ENCODE data around the gene PGAP6. TPM values are rescaled to one million over a fixed set of nuclear protein-coding genes. Genes with fewer than 3 reads are reported as not detected.
"Not testable (repeated sequence)": the region's sequence is repeated elsewhere in the genome, so short reads cannot be mapped to it uniquely, and the experiment has no call there.

Gene PGAP6
- total and polyA plus RNA-seq, 2 of the 13 experiments (the other 11 are each of a cell fraction or from before 2014, with no cell fraction given), result 52.7 to 136 TPM

DNA sequence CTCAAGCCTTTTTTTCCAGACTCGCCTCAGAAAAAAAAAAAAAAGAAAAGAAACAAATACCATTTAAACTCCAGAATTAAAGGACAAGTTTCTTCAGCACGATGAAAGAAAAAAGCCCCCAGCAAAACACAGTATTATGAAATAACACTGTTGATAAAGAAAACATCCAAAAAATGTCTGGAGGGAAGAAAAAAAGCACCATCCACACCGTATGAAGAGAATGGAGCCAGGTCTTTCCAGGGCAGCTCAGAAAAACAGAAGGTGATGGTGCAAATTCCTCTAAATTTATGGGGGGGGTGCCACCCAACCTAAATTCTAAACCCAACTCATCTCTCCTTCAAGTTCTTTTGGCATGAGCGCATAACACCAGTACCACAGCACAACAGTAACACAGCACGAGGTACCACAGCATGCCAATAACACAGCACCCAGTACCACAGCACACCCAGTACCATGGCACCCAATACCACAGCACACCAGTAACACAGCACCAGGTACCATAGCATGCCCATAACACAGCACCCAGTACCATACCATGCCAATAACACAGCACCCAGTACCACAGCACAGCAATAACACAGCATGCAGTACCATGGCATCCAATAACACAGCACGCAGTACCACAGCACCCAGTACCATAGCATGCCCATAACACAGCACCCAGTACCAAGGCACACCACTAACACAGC lies 48.2 kb downstream of the PGAP6 start:
- Histone ChIP-seq H3K27ac (ENCODE audit: extremely low read length, insufficient read depth, low read length) (no peak overlapping the region), H2AFZ (ENCODE audit: low read length) (no peak overlapping the region), H3K9ac (ENCODE audit: insufficient read depth, low read depth, low read length) (no peak overlapping the region), H3K4me1 (ENCODE audit: insufficient read depth, low read length) (peaks cover 70% of the 10 kb centered on the region), H3K4me2 (ENCODE audit: low read depth, low read length) (no peak overlapping the region), H3K4me3 (replicated peaks in 1 of 3; ENCODE audit: insufficient read depth in 1 of 3, low read depth in 2 of 3, low read length in 3 of 3) (no peak overlapping the region), H3K9me3 (ENCODE audit: low read length) (no peaks in the 10 kb centered on the region), H3K27me3 (ENCODE audit: control insufficient read depth in 1 of 2, insufficient read depth in 2 of 2, low read length in 2 of 2) (no peaks in the 10 kb centered on the region), H3K36me3 (replicated peaks in 1 of 2; ENCODE audit: control insufficient read depth in 1 of 2, insufficient read depth in 2 of 2, low read length in 2 of 2) (peaks cover 0 to 2% of the 10 kb centered on the region in 2 experiments; a peak in 1 of 5 replicates), H3K79me2 (ENCODE audit: insufficient read depth, low read length) (peaks cover 87% of the 10 kb centered on the region), H4K20me1 (ENCODE audit: insufficient read depth, low read length) (peaks cover 42% of the 10 kb centered on the region)
- ChIA-PET POLR2A (interaction anchor here (0.7 kb wide), 1 partner anchor 12 kb away, joined by 3 read pairs; no protein-coding TSS in a partner anchor), CTCF (ENCODE audit: low intra/inter-chr PET ratio, low total read pairs) (no interaction called here)
- intact Hi-C loops (cut with micrococcal nuclease; ENCODE audit: unreplicated experiment) (no loop called here), in situ Hi-C loops (cut with HindIII; ENCODE audit: extremely low pct_ligation_motif_present, low pct_unique_long_range_greater_than_20kb) (no loop called here)
- BruUV-seq (replicated peaks), result no TSS peak
- ATAC-seq (no peak), DNase-seq (ENCODE audit: low spot score) (no peak), FAIRE-seq (no peak)
- no peak for TF ChIP-seq CBX2 (IDR thresholded peaks at IDR 0.05; ENCODE audit: low read depth, low read length)
- no peak for TF ChIP-seq CBX2 (CRISPR knock-in tag; IDR thresholded peaks at IDR 0.05; ENCODE audit: low read depth)
- no peak for TF ChIP-seq ZFX (CRISPR knock-in tag; IDR thresholded peaks at IDR 0.05; ENCODE audit: low read depth)
- TF ChIP-seq SMYD3 (CRISPR knock-in tag; IDR thresholded peaks at IDR 0.05), result no peak
- TF ChIP-seq ZSCAN21 (CRISPR knock-in tag; IDR thresholded peaks at IDR 0.05; ENCODE audit: borderline replicate concordance), result peak; percentile 100
- TF ChIP-seq ZNF12 (CRISPR knock-in tag; IDR thresholded peaks at IDR 0.05), result 0 out of 2 replicates have a peak, but pooled peaks have one; percentile 15
- WGBS (ENCODE audit: low lambda C conversion rate), result 57% methylated on average over 4 of the region's 6 CpGs

DNA sequence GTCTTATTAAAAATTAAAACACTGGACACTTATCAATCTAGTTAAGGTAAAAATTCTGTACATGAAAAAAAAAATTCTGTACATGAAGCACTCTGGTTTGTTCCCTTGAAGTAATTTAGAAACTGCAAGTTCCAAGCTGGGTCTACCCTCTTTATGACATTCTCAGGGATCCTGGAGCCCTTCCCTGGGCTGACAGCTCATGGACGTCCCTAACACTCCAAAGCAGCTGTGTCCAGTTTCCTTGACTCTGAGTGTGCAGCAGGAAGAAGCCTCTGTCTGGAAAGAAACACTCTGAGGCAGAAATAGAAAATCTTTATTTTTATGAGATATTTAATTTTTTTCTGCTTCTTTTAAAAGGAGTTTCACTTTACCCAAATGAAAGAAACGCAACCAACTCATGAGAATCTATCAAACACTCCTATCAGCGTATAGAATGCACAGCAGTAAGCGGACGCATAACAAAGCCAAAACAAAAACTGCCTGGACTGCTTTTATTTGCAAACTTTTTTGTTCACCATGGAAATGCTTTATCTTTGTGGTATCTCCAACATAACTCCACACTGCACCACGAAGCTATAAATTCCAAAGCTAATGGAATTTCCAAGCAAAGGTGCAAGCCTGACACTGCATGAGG lies 50.5 kb downstream of the PGAP6 start:
- H3K9me3 ChIP-seq (ENCODE audit: low read length); H3K9ac ChIP-seq (ENCODE audit: insufficient read depth, low read depth, low read length); H3K4me3 ChIP-seq (replicated peaks in 1 of 3; ENCODE audit: insufficient read depth in 1 of 3, low read depth in 2 of 3, low read length in 3 of 3); in situ Hi-C loops (cut with HindIII; ENCODE audit: extremely low pct_ligation_motif_present, low pct_unique_long_range_greater_than_20kb); H3K27me3 ChIP-seq (ENCODE audit: control insufficient read depth in 1 of 2, insufficient read depth in 2 of 2, low read length in 2 of 2); FAIRE-seq; H3K36me3 ChIP-seq (replicated peaks in 1 of 2; ENCODE audit: control insufficient read depth in 1 of 2, insufficient read depth in 2 of 2, low read length in 2 of 2); H2AFZ ChIP-seq (ENCODE audit: low read length); DNase-seq (ENCODE audit: low spot score); CTCF ChIA-PET (ENCODE audit: low intra/inter-chr PET ratio, low total read pairs); ATAC-seq; H3K4me2 ChIP-seq (ENCODE audit: low read depth, low read length); intact Hi-C loops (cut with micrococcal nuclease; ENCODE audit: unreplicated experiment); BruUV-seq (replicated peaks): not testable (repeated sequence)
- H3K4me1 ChIP-seq (ENCODE audit: insufficient read depth, low read length), result peaks cover 62% of the 10 kb centered on the region
- POLR2A ChIA-PET, result interaction anchor here (1.0 kb wide), 1 partner anchor 11 kb away, joined by 3 read pairs; no protein-coding TSS in a partner anchor
- 87% methylated on average over 6 of the region's 6 CpGs for WGBS (ENCODE audit: low lambda C conversion rate)
- peaks cover 36% of the 10 kb centered on the region for H4K20me1 ChIP-seq (ENCODE audit: insufficient read depth, low read length)
- H3K27ac ChIP-seq (ENCODE audit: extremely low read length, insufficient read depth, low read length), result peak overlapping the region; percentile 43
- H3K79me2 ChIP-seq (ENCODE audit: insufficient read depth, low read length), result peaks cover 81% of the 10 kb centered on the region
